SK-N-SH (cell line): ENCODE results near the gene DPP4. TPM values are rescaled to one million over a fixed set of nuclear protein-coding genes. Genes with fewer than 3 reads are reported as not detected.

ENCODE experiments used
- CTCF ChIA-PET: fragments of 300-600, 350-600 bp; formaldehyde crosslinking; extraction: SDS; loops from one replicate; lab custom pipeline; 2021; lab: Yijun Ruan, JAX
- POLR2A ChIA-PET: fragments of 350-600 bp; sonication (Branson Sonifier 250); formaldehyde crosslinking; extraction: SDS; loops from one replicate; lab custom pipeline; 2020; ENCODE audit warnings: antibody characterized with exemption, inconsistent platforms; lab: Yijun Ruan, JAX
- DNase-seq: peaks from one replicate; pipeline ENCODE4 v3.0.0; 2012
- H2AFZ ChIP-seq: fragments of 200-600 bp; sonication (generic); 2 replicates; pipeline ENCODE4 v1.8.1; 2016; ENCODE audit warnings: antibody characterized with exemption, mild to moderate bottlenecking, low read depth
- H3F3A ChIP-seq: fragments of 200-600 bp; sonication (generic); replicated peaks from 2 replicates; pipeline ENCODE3; 2016; ENCODE audit warnings: antibody characterized with exemption, mild to moderate bottlenecking; ENCODE audit not compliant: insufficient read depth
- H3K27ac ChIP-seq, 2 experiments: fragments of 200-500 bp in 1 of 2; fragments of 200-600 bp in 1 of 2; sonication (Bioruptor generic) in 1 of 2; sonication (generic), shearing (Covaris generic) in 1 of 2; 2 replicates each; pipeline versions ENCODE4 v1.5.1 to v1.6.1; 2014 to 2016; ENCODE audit warnings: low read depth in 2 of 2, inconsistent platforms in 1 of 2, low read length in 1 of 2, mild to moderate bottlenecking in 1 of 2, mixed read lengths in 1 of 2
- H3K27me3 ChIP-seq: fragments of 200-600 bp; sonication (generic), shearing (Covaris generic); 2 replicates; pipeline ENCODE4 v1.6.1; 2016; ENCODE audit warnings: mixed run types; ENCODE audit not compliant: insufficient read depth
- H3K36me3 ChIP-seq, 2 experiments: fragments of 200-500 bp in 1 of 2; fragments of 200-600 bp in 1 of 2; sonication (Bioruptor generic) in 1 of 2; sonication (generic) in 1 of 2; replicated peaks in 1 of 2; 2 replicates each; pipeline versions ENCODE3 to v1.5.1; 2014 to 2016; ENCODE audit warnings: low read length in 1 of 2, mild to moderate bottlenecking in 1 of 2; ENCODE audit not compliant: insufficient read depth in 2 of 2, control insufficient read depth in 1 of 2
- H3K4me1 ChIP-seq, 2 experiments: fragments of 200-500 bp in 1 of 2; fragments of 200-600 bp in 1 of 2; sonication (Bioruptor generic) in 1 of 2; sonication (generic), shearing (Covaris generic) in 1 of 2; 2 replicates each; pipeline versions ENCODE4 v1.5.1 to v1.6.1; 2014 to 2016; ENCODE audit warnings: low read depth in 1 of 2, low read length in 1 of 2, mixed run types in 1 of 2; ENCODE audit not compliant: insufficient read depth in 2 of 2, control insufficient read depth in 1 of 2
- H3K4me2 ChIP-seq: fragments of 200-600 bp; sonication (generic), shearing (Covaris generic); 2 replicates; pipeline ENCODE4 v1.6.1; 2017; ENCODE audit warnings: mixed run types
- H3K4me3 ChIP-seq, 2 experiments: fragments of 200-500 bp in 1 of 2; fragments of 200-600 bp in 1 of 2; sonication (Bioruptor generic) in 1 of 2; sonication (generic), shearing (Covaris generic) in 1 of 2; 2 replicates each; pipeline versions ENCODE4 v1.5.1 to v1.8.1; 2014 to 2016; ENCODE audit warnings: low read depth in 2 of 2, inconsistent platforms in 1 of 2, low read length in 1 of 2, mild to moderate bottlenecking in 1 of 2, mixed read lengths in 1 of 2, moderate library complexity in 1 of 2
- H3K79me2 ChIP-seq: fragments of 200-600 bp; sonication (generic); 2 replicates; pipeline ENCODE4 v1.8.1; 2017; ENCODE audit warnings: mild to moderate bottlenecking; ENCODE audit not compliant: insufficient read depth
- H3K9ac ChIP-seq: fragments of 200-600 bp; sonication (generic); 2 replicates; pipeline ENCODE4 v1.6.1; 2017; ENCODE audit warnings: mixed run types
- H3K9me2 ChIP-seq: fragments of 200-600 bp; sonication (generic); 2 replicates; pipeline ENCODE4 v1.6.1; 2017; ENCODE audit warnings: mixed run types
- H3K9me3 ChIP-seq: fragments of 200-600 bp; sonication (generic); 2 replicates; pipeline ENCODE4 v1.6.1; 2017; ENCODE audit warnings: mixed run types, mild to moderate bottlenecking, moderate library complexity
- H4K20me1 ChIP-seq: fragments of 200-600 bp; sonication (generic); 2 replicates; pipeline ENCODE4 v1.6.1; 2017; ENCODE audit warnings: mild to moderate bottlenecking, mixed run types; ENCODE audit not compliant: insufficient read depth
- EP300 ChIP-seq, 2 experiments: IDR thresholded peaks; 2 replicates each; pipeline versions ENCODE4 v1.4.0 to v1.6.1; 2012; ENCODE audit warnings: borderline replicate concordance in 1 of 2, low read depth in 1 of 2, low read length in 1 of 2
- FOSL2 ChIP-seq: IDR thresholded peaks from 2 replicates; pipeline ENCODE4 v1.4.0; 2012; ENCODE audit warnings: low read depth, mild to moderate bottlenecking, moderate library complexity, borderline replicate concordance
- GATA2 ChIP-seq: sonication (generic); formaldehyde crosslinking; IDR thresholded peaks from 2 replicates; pipeline ENCODE4 v1.5.0; 2020; ENCODE audit warnings: mild to moderate bottlenecking, missing genetic modification reagents
- JUND ChIP-seq: IDR thresholded peaks from 2 replicates; pipeline ENCODE4 v1.4.0; 2012
- NFIC ChIP-seq: IDR thresholded peaks from 2 replicates; pipeline ENCODE4 v1.4.0; 2012; ENCODE audit warnings: borderline replicate concordance
- NRF1 ChIP-seq: IDR thresholded peaks from 2 replicates; pipeline ENCODE4 v1.6.1; 2012; ENCODE audit warnings: low read depth, mild to moderate bottlenecking, low read length
- POLR2AphosphoS5 ChIP-seq: IDR thresholded peaks from 2 replicates; pipeline ENCODE4 v1.6.1; 2012; ENCODE audit warnings: low read depth, low read length
- RCOR1 ChIP-seq: fragments of 150-350 bp; IDR thresholded peaks from 2 replicates; pipeline ENCODE4 v1.6.1; 2017; ENCODE audit warnings: antibody characterized with exemption, low read length
- TAF1 ChIP-seq: IDR thresholded peaks from 2 replicates; pipeline ENCODE4 v1.6.1; 2012; ENCODE audit warnings: low read depth, mild to moderate bottlenecking, low read length, moderate library complexity, borderline replicate concordance
- TEAD4 ChIP-seq: IDR thresholded peaks from 2 replicates; pipeline ENCODE4 v1.4.0; 2012; ENCODE audit warnings: mild to moderate bottlenecking, borderline replicate concordance; ENCODE audit not compliant: insufficient read depth
- WGBS: methylation state at CpG from one replicate; pipeline ENCODE4 v1.1.6; 2017; ENCODE audit warnings: low lambda C conversion rate; 5-methylcytosine and 5-hydroxymethylcytosine counted together
- polyA plus RNA-seq, 3 experiments: library from polyadenylated mRNA; depleted of rRNA; stranded (reverse); fragments of >200 nt; gene quantifications; 2 replicates each; pipeline ENCODE4 v1.2.3, GENCODE V29; 2012
- TF ChIP-seq, protein P1 (sequence below): fragments of 150-350 bp; IDR thresholded peaks from 2 replicates; pipeline ENCODE4 v1.6.1; 2016; ENCODE audit warnings: mild to moderate bottlenecking, low read depth, low read length
- TF ChIP-seq, protein P2 (sequence below): fragments of 150-350 bp; IDR thresholded peaks from 2 replicates; pipeline ENCODE4 v1.6.1; 2017; ENCODE audit warnings: antibody characterized with exemption, low read length, low read depth, borderline replicate concordance
- TF ChIP-seq, protein P3 (sequence below): IDR thresholded peaks from 2 replicates; pipeline ENCODE4 v1.6.1; 2012; ENCODE audit warnings: mild to moderate bottlenecking, low read depth, low read length, moderate library complexity
- TF ChIP-seq, protein P4 (sequence below): IDR thresholded peaks from 2 replicates; pipeline ENCODE4; 2012

Gene DPP4
- polyA plus RNA-seq, 1 of the 3 experiments (the other 2 are of a cell fraction): 5.0 TPM

- TF ChIP-seq, protein P1, sequence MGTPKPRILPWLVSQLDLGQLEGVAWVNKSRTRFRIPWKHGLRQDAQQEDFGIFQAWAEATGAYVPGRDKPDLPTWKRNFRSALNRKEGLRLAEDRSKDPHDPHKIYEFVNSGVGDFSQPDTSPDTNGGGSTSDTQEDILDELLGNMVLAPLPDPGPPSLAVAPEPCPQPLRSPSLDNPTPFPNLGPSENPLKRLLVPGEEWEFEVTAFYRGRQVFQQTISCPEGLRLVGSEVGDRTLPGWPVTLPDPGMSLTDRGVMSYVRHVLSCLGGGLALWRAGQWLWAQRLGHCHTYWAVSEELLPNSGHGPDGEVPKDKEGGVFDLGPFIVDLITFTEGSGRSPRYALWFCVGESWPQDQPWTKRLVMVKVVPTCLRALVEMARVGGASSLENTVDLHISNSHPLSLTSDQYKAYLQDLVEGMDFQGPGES: no peak
- TF ChIP-seq RCOR1 (no peak), GATA2 (no peak), TEAD4 (no peak)
These were observed 99.6 kb downstream of the DPP4 start (continued) for GRCh38 chr2:161974461-161974860.

GRCh38 chr2:161972866-161973265 is 101.1 kb downstream of the DPP4 start:
- CTCF ChIA-PET: no interaction called here
- DNase-seq: no peak
- WGBS: 65% methylated on average over 2 of the region's 2 CpGs
- Histone ChIP-seq H3K27ac (no peak overlapping the region), H3K27me3 (peaks cover 9% of the 10 kb centered on the region; the same call in 1 of the 2 replicates), H3F3A (no peaks in the 10 kb centered on the region), H3K9me3 (no peaks in the 10 kb centered on the region), H2AFZ (no peak overlapping the region), H4K20me1 (no peaks in the 10 kb centered on the region), H3K36me3 (no peaks in the 10 kb centered on the region), H3K9me2 (no peaks in the 10 kb centered on the region), H3K9ac (no peak overlapping the region), H3K79me2 (no peaks in the 10 kb centered on the region), H3K4me3 (no peak overlapping the region), H3K4me1 (no peaks in the 10 kb centered on the region), H3K4me2 (no peak overlapping the region)
- no peak for TF ChIP-seq NRF1
- no peak for TF ChIP-seq NFIC
- TF ChIP-seq, protein P2, sequence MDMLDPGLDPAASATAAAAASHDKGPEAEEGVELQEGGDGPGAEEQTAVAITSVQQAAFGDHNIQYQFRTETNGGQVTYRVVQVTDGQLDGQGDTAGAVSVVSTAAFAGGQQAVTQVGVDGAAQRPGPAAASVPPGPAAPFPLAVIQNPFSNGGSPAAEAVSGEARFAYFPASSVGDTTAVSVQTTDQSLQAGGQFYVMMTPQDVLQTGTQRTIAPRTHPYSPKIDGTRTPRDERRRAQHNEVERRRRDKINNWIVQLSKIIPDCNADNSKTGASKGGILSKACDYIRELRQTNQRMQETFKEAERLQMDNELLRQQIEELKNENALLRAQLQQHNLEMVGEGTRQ: no peak
- no peak for TF ChIP-seq POLR2AphosphoS5
- TF ChIP-seq, protein P3, sequence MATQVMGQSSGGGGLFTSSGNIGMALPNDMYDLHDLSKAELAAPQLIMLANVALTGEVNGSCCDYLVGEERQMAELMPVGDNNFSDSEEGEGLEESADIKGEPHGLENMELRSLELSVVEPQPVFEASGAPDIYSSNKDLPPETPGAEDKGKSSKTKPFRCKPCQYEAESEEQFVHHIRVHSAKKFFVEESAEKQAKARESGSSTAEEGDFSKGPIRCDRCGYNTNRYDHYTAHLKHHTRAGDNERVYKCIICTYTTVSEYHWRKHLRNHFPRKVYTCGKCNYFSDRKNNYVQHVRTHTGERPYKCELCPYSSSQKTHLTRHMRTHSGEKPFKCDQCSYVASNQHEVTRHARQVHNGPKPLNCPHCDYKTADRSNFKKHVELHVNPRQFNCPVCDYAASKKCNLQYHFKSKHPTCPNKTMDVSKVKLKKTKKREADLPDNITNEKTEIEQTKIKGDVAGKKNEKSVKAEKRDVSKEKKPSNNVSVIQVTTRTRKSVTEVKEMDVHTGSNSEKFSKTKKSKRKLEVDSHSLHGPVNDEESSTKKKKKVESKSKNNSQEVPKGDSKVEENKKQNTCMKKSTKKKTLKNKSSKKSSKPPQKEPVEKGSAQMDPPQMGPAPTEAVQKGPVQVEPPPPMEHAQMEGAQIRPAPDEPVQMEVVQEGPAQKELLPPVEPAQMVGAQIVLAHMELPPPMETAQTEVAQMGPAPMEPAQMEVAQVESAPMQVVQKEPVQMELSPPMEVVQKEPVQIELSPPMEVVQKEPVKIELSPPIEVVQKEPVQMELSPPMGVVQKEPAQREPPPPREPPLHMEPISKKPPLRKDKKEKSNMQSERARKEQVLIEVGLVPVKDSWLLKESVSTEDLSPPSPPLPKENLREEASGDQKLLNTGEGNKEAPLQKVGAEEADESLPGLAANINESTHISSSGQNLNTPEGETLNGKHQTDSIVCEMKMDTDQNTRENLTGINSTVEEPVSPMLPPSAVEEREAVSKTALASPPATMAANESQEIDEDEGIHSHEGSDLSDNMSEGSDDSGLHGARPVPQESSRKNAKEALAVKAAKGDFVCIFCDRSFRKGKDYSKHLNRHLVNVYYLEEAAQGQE: no peak
- POLR2A ChIA-PET: no interaction called here

GRCh38 chr2:161972232-161972631 is 101.8 kb downstream of the DPP4 start:
- ChIA-PET CTCF (no interaction called here), POLR2A (no interaction called here)
- Histone ChIP-seq H3K9me2 (no peaks in the 10 kb centered on the region), H3K4me2 (no peak overlapping the region), H3K9me3 (no peaks in the 10 kb centered on the region), H3K27ac (no peak overlapping the region), H2AFZ (no peak overlapping the region), H4K20me1 (no peaks in the 10 kb centered on the region), H3K36me3 (no peaks in the 10 kb centered on the region), H3K4me1 (no peaks in the 10 kb centered on the region), H3K4me3 (no peak overlapping the region), H3K79me2 (no peaks in the 10 kb centered on the region), H3K9ac (no peak overlapping the region), H3K27me3 (peaks cover 9% of the 10 kb centered on the region; the same call in 1 of the 2 replicates), H3F3A (no peaks in the 10 kb centered on the region)
- 5% methylated on average over 1 of the region's 1 CpG for WGBS
- TF ChIP-seq EP300 (IDR thresholded peaks at IDR 0.05; ENCODE audit: borderline replicate concordance in 1 of 2, low read depth in 1 of 2, low read length in 1 of 2): no peak
- TF ChIP-seq, protein P4, sequence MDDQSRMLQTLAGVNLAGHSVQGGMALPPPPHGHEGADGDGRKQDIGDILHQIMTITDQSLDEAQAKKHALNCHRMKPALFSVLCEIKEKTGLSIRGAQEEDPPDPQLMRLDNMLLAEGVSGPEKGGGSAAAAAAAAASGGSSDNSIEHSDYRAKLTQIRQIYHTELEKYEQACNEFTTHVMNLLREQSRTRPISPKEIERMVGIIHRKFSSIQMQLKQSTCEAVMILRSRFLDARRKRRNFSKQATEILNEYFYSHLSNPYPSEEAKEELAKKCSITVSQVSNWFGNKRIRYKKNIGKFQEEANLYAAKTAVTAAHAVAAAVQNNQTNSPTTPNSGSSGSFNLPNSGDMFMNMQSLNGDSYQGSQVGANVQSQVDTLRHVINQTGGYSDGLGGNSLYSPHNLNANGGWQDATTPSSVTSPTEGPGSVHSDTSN: no peak
- no peak for TF ChIP-seq TAF1
- TF ChIP-seq FOSL2: no peak
- no peak for TF ChIP-seq JUND
- no peak for DNase-seq
